ENCODE data around the gene MX1. TPM values are rescaled to one million over a fixed set of nuclear protein-coding genes. Genes with fewer than 3 reads are reported as not detected.

MX1 gene
- total and polyA plus RNA-seq, 2 donors (not counting 3 experiments of a cell fraction or from before 2014, with no cell fraction given), result 5.9 to 25.1 TPM

DNA sequence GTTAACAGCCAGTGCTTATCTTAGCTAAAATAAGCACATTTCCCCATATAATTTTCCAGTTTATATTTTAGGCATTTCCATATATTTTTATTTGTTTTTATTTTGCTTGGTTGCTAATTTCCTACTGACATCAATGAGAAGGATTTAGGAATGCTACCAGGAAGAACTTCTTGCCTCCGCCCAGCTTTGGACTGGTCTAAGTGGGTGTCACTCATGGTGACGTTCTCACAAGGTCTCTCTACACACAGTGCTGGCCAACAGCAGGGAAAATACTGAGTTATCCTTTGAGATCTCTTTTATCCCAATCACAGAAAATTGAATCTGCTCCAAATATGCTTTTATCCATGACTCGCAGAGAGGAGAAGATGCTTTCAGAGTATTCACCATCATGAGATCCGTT is 13.2 kb downstream of the MX1 start:
- BruUV-seq (replicated peaks), result no TSS peak
- no peak for FAIRE-seq
- DNase-seq (ENCODE audit: low read depth, low spot score), result no peak
- no peak overlapping the region for H3K4me2 ChIP-seq (ENCODE audit: insufficient read depth, low read length)
- intact Hi-C loops (cut with micrococcal nuclease), result no loop called here
- H3K9ac ChIP-seq (replicated peaks; ENCODE audit: extremely low read depth, insufficient read depth, low read length), result no peak overlapping the region
- POLR2A ChIA-PET, result no interaction called here
- no peak overlapping the region for H3K4me3 ChIP-seq (replicated peaks in 1 of 3; ENCODE audit: insufficient read depth in 1 of 3, low read depth in 1 of 3, low read length in 3 of 3)
- H3K36me3 ChIP-seq (ENCODE audit: control insufficient read depth in 2 of 2, extremely low read depth in 1 of 2, insufficient read depth in 2 of 2, low read length in 2 of 2), result no peaks in the 10 kb centered on the region
- no peaks in the 10 kb centered on the region for H3K27me3 ChIP-seq (ENCODE audit: control insufficient read depth in 2 of 2, insufficient read depth in 2 of 2, low read length in 2 of 2)
- no peaks in the 10 kb centered on the region for H3K9me1 ChIP-seq (replicated peaks; ENCODE audit: control insufficient read depth, extremely low read depth, insufficient read depth, low read length)
- no peaks in the 10 kb centered on the region for H3K9me3 ChIP-seq (replicated peaks; ENCODE audit: control insufficient read depth, insufficient read depth, low read length)
- dilution Hi-C loops (cut with MboI; ENCODE audit: extremely low pct_ligation_motif_present, low sequenced_read_pairs), result no loop called here
- H3K79me2 ChIP-seq (ENCODE audit: control insufficient read depth, insufficient read depth, low read length), result no peaks in the 10 kb centered on the region
- no peaks in the 10 kb centered on the region for H4K20me1 ChIP-seq (replicated peaks; ENCODE audit: control insufficient read depth, extremely low read depth, insufficient read depth, low read length)
- no peak for TF ChIP-seq EZH2 (IDR thresholded peaks at IDR 0.05; ENCODE audit: borderline replicate concordance, low read depth, low read length, severe bottlenecking)
- TF ChIP-seq, protein P1, sequence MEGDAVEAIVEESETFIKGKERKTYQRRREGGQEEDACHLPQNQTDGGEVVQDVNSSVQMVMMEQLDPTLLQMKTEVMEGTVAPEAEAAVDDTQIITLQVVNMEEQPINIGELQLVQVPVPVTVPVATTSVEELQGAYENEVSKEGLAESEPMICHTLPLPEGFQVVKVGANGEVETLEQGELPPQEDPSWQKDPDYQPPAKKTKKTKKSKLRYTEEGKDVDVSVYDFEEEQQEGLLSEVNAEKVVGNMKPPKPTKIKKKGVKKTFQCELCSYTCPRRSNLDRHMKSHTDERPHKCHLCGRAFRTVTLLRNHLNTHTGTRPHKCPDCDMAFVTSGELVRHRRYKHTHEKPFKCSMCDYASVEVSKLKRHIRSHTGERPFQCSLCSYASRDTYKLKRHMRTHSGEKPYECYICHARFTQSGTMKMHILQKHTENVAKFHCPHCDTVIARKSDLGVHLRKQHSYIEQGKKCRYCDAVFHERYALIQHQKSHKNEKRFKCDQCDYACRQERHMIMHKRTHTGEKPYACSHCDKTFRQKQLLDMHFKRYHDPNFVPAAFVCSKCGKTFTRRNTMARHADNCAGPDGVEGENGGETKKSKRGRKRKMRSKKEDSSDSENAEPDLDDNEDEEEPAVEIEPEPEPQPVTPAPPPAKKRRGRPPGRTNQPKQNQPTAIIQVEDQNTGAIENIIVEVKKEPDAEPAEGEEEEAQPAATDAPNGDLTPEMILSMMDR (IDR thresholded peaks at IDR 0.05; ENCODE audit: extremely low read depth in 1 of 2, insufficient read depth in 1 of 2, low read depth in 1 of 2, low read length in 2 of 2), result no peak
- TF ChIP-seq GATA2 (IDR thresholded peaks at IDR 0.05; ENCODE audit: insufficient read depth, insufficient read length, low read depth, low read length), result no peak
- no peak for TF ChIP-seq POLR2AphosphoS5 (IDR thresholded peaks at IDR 0.05; ENCODE audit: insufficient read depth, low read depth, low read length)
- TF ChIP-seq POLR2A (IDR thresholded peaks at IDR 0.05; ENCODE audit: low read depth, low read length), result no peak
- no peak for TF ChIP-seq FOS (IDR thresholded peaks at IDR 0.05; ENCODE audit: borderline replicate concordance, insufficient read depth, low read length)
- TF ChIP-seq JUN (IDR thresholded peaks at IDR 0.05; ENCODE audit: borderline replicate concordance, insufficient read depth, insufficient read length, low read depth), result no peak
- TF ChIP-seq, protein P2, sequence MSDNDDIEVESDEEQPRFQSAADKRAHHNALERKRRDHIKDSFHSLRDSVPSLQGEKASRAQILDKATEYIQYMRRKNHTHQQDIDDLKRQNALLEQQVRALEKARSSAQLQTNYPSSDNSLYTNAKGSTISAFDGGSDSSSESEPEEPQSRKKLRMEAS (IDR thresholded peaks at IDR 0.05; ENCODE audit: insufficient read depth, insufficient read length), result no peak
- TF ChIP-seq MYC (IDR thresholded peaks at IDR 0.05; ENCODE audit: low read depth, low read length), result no peak
- CTCF ChIA-PET, result no interaction called here
- no peak overlapping the region for H2AFZ ChIP-seq (ENCODE audit: low read depth, low read length)
- no peak overlapping the region for H3K27ac ChIP-seq (ENCODE audit: insufficient read depth, low read depth, low read length)
- H3K4me1 ChIP-seq (ENCODE audit: control insufficient read depth, extremely low read depth, insufficient read depth, low read length), result no peaks in the 10 kb centered on the region

Data from endothelial cell of umbilical vein (primary cell).